Panc1 (cell line): ENCODE data around the gene FDPS.

Experiments used
- CTCF ChIP-seq: fragments of 450-650 bp; IDR thresholded peaks from 2 replicates; pipeline ENCODE4 v1.5.1; 2017; ENCODE audit warnings: mild to moderate bottlenecking
- POLR2AphosphoS5 ChIP-seq: IDR thresholded peaks from 2 replicates; pipeline ENCODE4 v1.6.1; 2012; ENCODE audit warnings: mild to moderate bottlenecking, low read depth, low read length, moderate library complexity
- REST ChIP-seq, 2 experiments: IDR thresholded peaks; 2 replicates each; pipeline ENCODE4 v1.6.1; 2011 to 2012; ENCODE audit warnings: low read depth in 2 of 2, control low read depth in 1 of 2, low read length in 1 of 2, mild to moderate bottlenecking in 1 of 2, moderate library complexity in 1 of 2; ENCODE audit not compliant: insufficient read depth in 1 of 2

DNA sequence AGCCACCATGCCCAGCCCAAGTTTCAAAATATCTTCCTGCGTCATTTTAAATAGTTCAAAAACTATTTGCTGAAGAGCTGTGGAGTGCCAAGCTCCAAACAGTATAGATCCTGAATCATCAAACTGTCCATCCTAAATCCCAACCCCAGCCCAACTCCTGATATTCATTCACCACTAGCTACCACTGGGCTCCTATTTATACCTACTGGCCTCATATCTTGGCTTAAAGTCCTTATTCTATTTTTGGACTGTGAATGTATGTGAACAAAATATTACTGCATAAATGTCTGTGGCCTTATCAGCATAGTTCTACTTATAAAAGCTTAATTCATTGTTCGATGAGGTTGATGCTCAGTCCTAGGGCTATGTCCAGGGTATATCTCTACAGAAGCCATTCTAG, 41.3 kb upstream of the FDPS start:
- TF ChIP-seq CTCF (no peak), REST (IDR thresholded peaks at IDR 0.05; ENCODE audit: insufficient read depth in 1 of 2, low read depth in 2 of 2, low read length in 1 of 2) (no peak), POLR2AphosphoS5 (no peak)
